GM12878 (cell line): Measurements from ENCODE around the gene SOBP. TPM values are rescaled to one million over a fixed set of nuclear protein-coding genes. Genes with fewer than 3 reads are reported as not detected.

Experiments
- ATAC-seq: fragments of 200-7000 bp; cut with Tn5 transposase; 3 replicates; pipeline ENCODE4 v1.9.1; 2020; ENCODE audit warnings: mild to moderate bottlenecking, moderate library complexity
- BruUV-seq: library from RNA; stranded (reverse); fragments of 400-500 nt; replicated peaks from 2 replicates; lab custom pipeline; 2021; lab: Mats Ljungman, UMichigan
- CTCF ChIA-PET: fragments of 300-600 bp; sonication (Branson Sonifier 250); formaldehyde crosslinking; extraction: SDS; loops from one replicate; lab custom pipeline; 2021; ENCODE audit warnings: inconsistent platforms; lab: Yijun Ruan, JAX
- POLR2A ChIA-PET: fragments of 350-600 bp; formaldehyde crosslinking; extraction: SDS; loops from one replicate; lab custom pipeline; 2021; ENCODE audit warnings: inconsistent platforms; lab: Charles Lee
- RAD21 ChIA-PET: fragments of 300-600 bp; sonication (Branson Sonifier 250); formaldehyde crosslinking; loops from one replicate; lab custom pipeline; 2023; ENCODE audit warnings: antibody characterized with exemption; ENCODE audit not compliant: unreplicated experiment; lab: Charles Lee
- SMC1A ChIA-PET: fragments of 300-600 bp; sonication (Branson Sonifier 250); formaldehyde crosslinking; loops from one replicate; lab custom pipeline; 2023; ENCODE audit not compliant: unreplicated experiment, uncharacterized antibody; lab: Charles Lee
- DNase-seq: peaks from one replicate; pipeline ENCODE4 v3.0.0-alpha.2; 2011; ENCODE audit warnings: low read depth, low spot score
- FAIRE-seq: peaks from 3 replicates; lab custom pipeline; 2011; peaks lifted over from hg19 to GRCh38; lab: Jason Lieb, UNC
- H2AFZ ChIP-seq: 2 replicates; pipeline ENCODE4 v1.6.0; 2011; ENCODE audit warnings: low read depth, low read length, control low read depth; ENCODE audit not compliant: control insufficient read depth
- H3K27ac ChIP-seq: 2 replicates; pipeline ENCODE4 v1.5.1; 2011; ENCODE audit warnings: control low read depth; ENCODE audit not compliant: control insufficient read depth, insufficient read depth
- H3K27me3 ChIP-seq, 2 experiments: replicated peaks in 1 of 2; 2 replicates each; pipeline versions ENCODE4 v1.6.0 to v1.6.1; 2011; ENCODE audit warnings: low read length in 1 of 2; ENCODE audit not compliant: control insufficient read depth in 2 of 2, insufficient read depth in 2 of 2
- H3K36me3 ChIP-seq, 2 experiments: 2 replicates each; pipeline ENCODE4 v1.5.1; 2011; ENCODE audit warnings: low read length in 1 of 2; ENCODE audit not compliant: control insufficient read depth in 2 of 2, insufficient read depth in 2 of 2
- H3K4me1 ChIP-seq: 2 replicates; pipeline ENCODE4 v1.6.1; 2011; ENCODE audit warnings: mild to moderate bottlenecking, low read length, moderate library complexity, mixed read lengths; ENCODE audit not compliant: control insufficient read depth, insufficient read depth
- H3K4me2 ChIP-seq: 2 replicates; pipeline ENCODE4 v1.6.0; 2011; ENCODE audit warnings: control low read depth; ENCODE audit not compliant: control insufficient read depth, insufficient read depth
- H3K4me3 ChIP-seq: fragments of 200-600 bp; sonication (generic); 2 replicates; pipeline ENCODE4 v1.5.1; 2016
- H3K79me2 ChIP-seq: 2 replicates; pipeline ENCODE4 v1.6.0; 2011; ENCODE audit warnings: low read length; ENCODE audit not compliant: control insufficient read depth, insufficient read depth
- H3K9ac ChIP-seq: 2 replicates; pipeline ENCODE4 v1.8.0; 2011; ENCODE audit warnings: low read length, control low read depth, mixed read lengths; ENCODE audit not compliant: control insufficient read depth, insufficient read depth
- H3K9me3 ChIP-seq: replicated peaks from 3 replicates; pipeline ENCODE4 v1.5.1; 2011; ENCODE audit warnings: mild to moderate bottlenecking, low read length; ENCODE audit not compliant: control insufficient read depth, insufficient read depth
- H4K20me1 ChIP-seq: 2 replicates; pipeline ENCODE4 v1.6.0; 2011; ENCODE audit not compliant: control insufficient read depth, insufficient read depth
- BCL11A ChIP-seq: IDR thresholded peaks from 2 replicates; pipeline ENCODE4 v1.6.1; 2011; ENCODE audit warnings: low read depth, low read length
- BHLHE40 ChIP-seq, 2 experiments: fragments of 450-650 bp in 1 of 2; IDR thresholded peaks; 2 replicates each; pipeline ENCODE4 v1.6.1; 2011 to 2017; ENCODE audit warnings: low read depth in 2 of 2, borderline replicate concordance in 1 of 2, improper control_type of control experiment in 1 of 2, low read length in 1 of 2, mild to moderate bottlenecking in 1 of 2
- CBFB ChIP-seq: IDR thresholded peaks from 2 replicates; pipeline ENCODE4 v1.6.1; 2016; ENCODE audit warnings: antibody characterized with exemption, low read depth
- CEBPZ ChIP-seq: fragments of 150-350 bp; IDR thresholded peaks from 2 replicates; pipeline ENCODE4 v1.6.1; 2016; ENCODE audit warnings: low read depth, low read length
- CHD2 ChIP-seq: IDR thresholded peaks from 2 replicates; pipeline ENCODE4 v1.6.1; 2011; ENCODE audit warnings: low read depth, low read length, improper control_type of control experiment, borderline replicate concordance
- NRF1 ChIP-seq: conservative IDR thresholded peaks from 2 replicates; pipeline ENCODE4 v1.6.1; 2011; ENCODE audit warnings: mild to moderate bottlenecking, low read depth, low read length, improper control_type of control experiment
- POLR2AphosphoS2 ChIP-seq: IDR thresholded peaks from 2 replicates; pipeline ENCODE4 v1.6.1; 2011; ENCODE audit warnings: low read depth, mild to moderate bottlenecking, low read length, improper control_type of control experiment, moderate library complexity
- RAD51 ChIP-seq: fragments of 450-650 bp; IDR thresholded peaks from 2 replicates; pipeline ENCODE4 v1.6.1; 2016; ENCODE audit warnings: moderate library complexity, mild to moderate bottlenecking, inconsistent platforms
- RELA ChIP-seq: fragments of 450-650 bp; IDR thresholded peaks from 2 replicates; pipeline ENCODE4 v1.8.0; 2014; ENCODE audit warnings: borderline replicate concordance; ENCODE audit not compliant: partially characterized antibody
- RUNX3 ChIP-seq: IDR thresholded peaks from 2 replicates; pipeline ENCODE4 v1.6.1; 2012; ENCODE audit warnings: low read length, inconsistent platforms
- TCF7 ChIP-seq: IDR thresholded peaks from 2 replicates; pipeline ENCODE4 v1.6.1; 2014; ENCODE audit warnings: antibody characterized with exemption, borderline replicate concordance
- ZSCAN29 ChIP-seq: fragments of 450-650 bp; IDR thresholded peaks from 2 replicates; pipeline ENCODE4 v1.6.1; 2017; ENCODE audit warnings: mild to moderate bottlenecking, moderate library complexity
- WGBS: methylation state at CpG from one replicate; pipeline ENCODE4 v1.1.6; 2016; ENCODE audit warnings: low lambda C conversion rate; ENCODE audit not compliant: insufficient replicate concordance, insufficient coverage; ENCODE audit errors: missing lambda C conversion rate; 5-methylcytosine and 5-hydroxymethylcytosine counted together
- in situ Hi-C: fragments of 300-500 bp; cut with MboI; formaldehyde crosslinking; loops from 9 replicates; pipeline ENCODE4 v1.14.3; 2018; ENCODE audit warnings: mixed read lengths
- intact Hi-C: fragments of 100-400 bp; cut with micrococcal nuclease; formaldehyde crosslinking; loops from one replicate; pipeline ENCODE4 v1.14.2; 2022; ENCODE audit not compliant: unreplicated experiment
- polyA plus RNA-seq, 11 experiments: library from polyadenylated mRNA; depleted of rRNA in 4 of 11; unstranded in 6 of 11; stranded (reverse) in 5 of 11; fragments of >200 nt; fragmentation: Nextera tagmentation in 4 of 11; fragmentation: Illumina TruSeq in 1 of 11; extraction: Ambion mirVana in 4 of 11; extraction: Trizol in 1 of 11; gene quantifications; 1 replicate in 1 of 11; 2 replicates in 10 of 11; pipeline versions ENCODE4 v1.2.1 to v1.2.3, GENCODE V29; 2011 to 2016; ENCODE audit warnings: inconsistent platforms in 2 of 11, missing spikeins in 2 of 11, low read depth in 1 of 11
- total RNA-seq, 4 experiments: library from RNA; depleted of rRNA in 3 of 4; stranded (reverse); fragments of >200 nt in 3 of 4; fragmentation: Illumina TruSeq in 1 of 4; extraction: Trizol in 1 of 4; gene quantifications; 2 replicates each; pipeline versions ENCODE4 v1.2.1 to v1.2.3, GENCODE V29; 2013 to 2021
- TF ChIP-seq, protein P1 (sequence below), 3 experiments: IDR thresholded peaks in 2 of 3; conservative IDR thresholded peaks in 1 of 3; 2 replicates each; pipeline ENCODE4 v1.5.1; 2011; ENCODE audit warnings: low read depth in 3 of 3, low read length in 3 of 3, mild to moderate bottlenecking in 3 of 3, control low read depth in 2 of 3, moderate library complexity in 2 of 3, inconsistent platforms in 1 of 3, mixed read lengths in 1 of 3; ENCODE audit not compliant: control insufficient read depth in 2 of 3, insufficient read depth in 1 of 3; ENCODE audit errors: extremely low read depth in 1 of 3

The SOBP gene
- total and polyA plus RNA-seq, 10 of the 15 experiments (the other 5 are each of a cell fraction or from before 2014, with no cell fraction given), result 0.49 to 1.9 (median 0.78) TPM

DNA sequence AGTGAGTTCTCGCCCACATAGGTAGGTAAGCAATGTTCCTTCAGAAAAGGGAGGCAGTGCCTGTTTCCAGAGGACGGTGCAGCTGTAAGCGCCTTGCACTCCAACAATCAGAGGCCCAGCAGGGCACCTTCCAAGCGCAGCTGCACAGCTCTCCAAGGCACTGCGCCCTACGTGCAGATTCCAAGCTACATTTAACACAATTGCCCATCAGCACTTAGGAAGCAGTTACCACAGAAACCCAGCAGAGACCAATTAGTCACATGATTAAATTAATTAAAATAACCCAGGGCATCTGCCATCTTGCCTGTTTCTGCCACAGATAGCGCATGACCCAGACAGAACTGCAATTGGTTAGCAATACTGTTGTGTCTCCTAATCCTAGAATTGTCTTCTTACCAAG, 65.5 kb downstream of the SOBP start:
- no peak for ATAC-seq
- no peaks in the 10 kb centered on the region for H4K20me1 ChIP-seq
- no peak overlapping the region for H3K4me3 ChIP-seq
- no peak for FAIRE-seq
- in situ Hi-C loops (no loop called here), intact Hi-C loops (no loop called here)
- H3K4me2 ChIP-seq, result no peak overlapping the region
- H3K36me3 ChIP-seq, result no peaks in the 10 kb centered on the region
- DNase-seq, result no peak
- WGBS, result 65% methylated on average over 7 of the region's 7 CpGs
- no peak for TF ChIP-seq BHLHE40 (IDR thresholded peaks at IDR 0.05; ENCODE audit: borderline replicate concordance in 1 of 2, low read depth in 2 of 2, low read length in 1 of 2)
- no peak for TF ChIP-seq BCL11A
- TF ChIP-seq CHD2, result no peak
- TF ChIP-seq CBFB, result no peak
- TF ChIP-seq RAD51, result no peak
- TF ChIP-seq POLR2AphosphoS2, result no peak
- ChIA-PET POLR2A (no interaction called here), RAD21 (no interaction called here), CTCF (no interaction called here), SMC1A (no interaction called here)
- H3K9me3 ChIP-seq, result no peaks in the 10 kb centered on the region
- H3K4me1 ChIP-seq, result peaks cover 3% of the 10 kb centered on the region; the same call in 1 of the 2 replicates
- H2AFZ ChIP-seq, result no peak overlapping the region
- H3K27ac ChIP-seq, result no peak overlapping the region
- BruUV-seq, result no TSS peak
- no peaks in the 10 kb centered on the region for H3K79me2 ChIP-seq
- H3K27me3 ChIP-seq, result peaks cover 2% of the 10 kb centered on the region in 2 experiments; a peak in 1 of 4 replicates
- no peak overlapping the region for H3K9ac ChIP-seq

DNA sequence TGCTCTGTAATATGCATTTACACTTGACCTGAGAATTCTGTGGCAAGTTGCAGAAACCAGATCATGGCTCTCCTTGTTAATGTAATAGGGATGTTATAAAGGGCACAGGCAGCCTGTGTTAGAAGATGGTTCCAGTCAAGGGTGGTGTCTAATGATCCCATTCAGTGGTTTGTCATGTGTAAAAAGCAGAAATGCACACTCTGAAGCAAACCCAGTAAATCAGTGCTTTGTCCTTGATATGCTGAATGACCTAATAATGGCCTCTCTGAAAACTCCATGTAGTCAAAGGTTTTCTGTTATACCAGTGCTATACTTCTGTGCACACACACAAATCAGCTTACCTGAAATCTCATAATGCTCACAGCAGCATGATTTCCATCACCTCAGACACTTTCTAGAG, 66.2 kb downstream of the SOBP start:
- Histone ChIP-seq H3K9me3 (no peaks in the 10 kb centered on the region), H3K27ac (no peak overlapping the region)
- DNase-seq, result no peak
- FAIRE-seq, result no peak
- no peak for TF ChIP-seq NRF1
- TF ChIP-seq, protein P1, sequence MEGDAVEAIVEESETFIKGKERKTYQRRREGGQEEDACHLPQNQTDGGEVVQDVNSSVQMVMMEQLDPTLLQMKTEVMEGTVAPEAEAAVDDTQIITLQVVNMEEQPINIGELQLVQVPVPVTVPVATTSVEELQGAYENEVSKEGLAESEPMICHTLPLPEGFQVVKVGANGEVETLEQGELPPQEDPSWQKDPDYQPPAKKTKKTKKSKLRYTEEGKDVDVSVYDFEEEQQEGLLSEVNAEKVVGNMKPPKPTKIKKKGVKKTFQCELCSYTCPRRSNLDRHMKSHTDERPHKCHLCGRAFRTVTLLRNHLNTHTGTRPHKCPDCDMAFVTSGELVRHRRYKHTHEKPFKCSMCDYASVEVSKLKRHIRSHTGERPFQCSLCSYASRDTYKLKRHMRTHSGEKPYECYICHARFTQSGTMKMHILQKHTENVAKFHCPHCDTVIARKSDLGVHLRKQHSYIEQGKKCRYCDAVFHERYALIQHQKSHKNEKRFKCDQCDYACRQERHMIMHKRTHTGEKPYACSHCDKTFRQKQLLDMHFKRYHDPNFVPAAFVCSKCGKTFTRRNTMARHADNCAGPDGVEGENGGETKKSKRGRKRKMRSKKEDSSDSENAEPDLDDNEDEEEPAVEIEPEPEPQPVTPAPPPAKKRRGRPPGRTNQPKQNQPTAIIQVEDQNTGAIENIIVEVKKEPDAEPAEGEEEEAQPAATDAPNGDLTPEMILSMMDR (IDR thresholded peaks at IDR 0.05 in 2 of 3, conservative IDR thresholded peaks at IDR 0.05 in 1 of 3; ENCODE audit: control insufficient read depth in 2 of 3, extremely low read depth in 1 of 3, insufficient read depth in 1 of 3, low read depth in 3 of 3, low read length in 3 of 3), result no peak
- TF ChIP-seq RELA, result no peak
- TF ChIP-seq RUNX3, result no peak
- no peak for TF ChIP-seq TCF7
- no peak for TF ChIP-seq CEBPZ
- TF ChIP-seq ZSCAN29, result no peak
- TF ChIP-seq, all 136 proteins: peak for 0
- POLR2A ChIA-PET, result no interaction called here
- H3K36me3 ChIP-seq, result no peaks in the 10 kb centered on the region
- in situ Hi-C loops, result no loop called here
- RAD21 ChIA-PET, result no interaction called here
- no peaks in the 10 kb centered on the region for H4K20me1 ChIP-seq
- no peak for ATAC-seq
- BruUV-seq, result no TSS peak
- SMC1A ChIA-PET, result no interaction called here
- H3K9ac ChIP-seq, result no peak overlapping the region
- no peaks in the 10 kb centered on the region for H3K4me1 ChIP-seq
- no peak overlapping the region for H2AFZ ChIP-seq
- no peaks in the 10 kb centered on the region for H3K79me2 ChIP-seq
- H3K27me3 ChIP-seq, result peaks cover 2% of the 10 kb centered on the region in 2 experiments; a peak in 1 of 4 replicates
- H3K4me3 ChIP-seq, result no peak overlapping the region
- intact Hi-C loops, result no loop called here
- CTCF ChIA-PET, result no interaction called here
- no peak overlapping the region for H3K4me2 ChIP-seq
